Thymus (tissue), 11 donors: ENCODE measurements around the gene TNFRSF1B. TPM values are rescaled to one million over a fixed set of nuclear protein-coding genes. Genes with fewer than 3 reads are reported as not detected.

Experiments
- DNase-seq, 9 donors: peaks; one replicate each; pipeline ENCODE4 v3.0.0-alpha.2; 2013; ENCODE audit warnings: low spot score in 9 of 9, low read depth in 6 of 9, missing footprints in 1 of 9
- H3K27ac ChIP-seq, 2 donors: one replicate each; pipeline ENCODE4 v1.5.1; 2013; ENCODE audit warnings: control low read depth in 1 of 2, low read depth in 1 of 2, low read length in 1 of 2, mild to moderate bottlenecking in 1 of 2, moderate library complexity in 1 of 2
- H3K27me3 ChIP-seq, 2 donors: one replicate each; pipeline ENCODE4 v1.5.1; 2013; ENCODE audit warnings: low read length in 1 of 2; ENCODE audit not compliant: control insufficient read depth in 2 of 2, insufficient read depth in 1 of 2
- H3K36me3 ChIP-seq, 2 donors: one replicate each; pipeline ENCODE4 v1.5.1; 2013; ENCODE audit warnings: low read length in 1 of 2, mild to moderate bottlenecking in 1 of 2, moderate library complexity in 1 of 2; ENCODE audit not compliant: control insufficient read depth in 2 of 2, insufficient read depth in 2 of 2
- H3K4me1 ChIP-seq, 2 donors: one replicate each; pipeline ENCODE4 v1.5.1; 2013; ENCODE audit warnings: low read length in 2 of 2; ENCODE audit not compliant: control insufficient read depth in 2 of 2, insufficient read depth in 2 of 2
- H3K4me3 ChIP-seq, 2 donors: one replicate each; pipeline ENCODE4 v1.5.1; 2013; ENCODE audit warnings: low read length in 2 of 2, control low read depth in 1 of 2, mild to moderate bottlenecking in 1 of 2
- H3K9me3 ChIP-seq, 2 donors: one replicate each; pipeline ENCODE4 v1.5.1; 2013; ENCODE audit warnings: low read length in 1 of 2, mild to moderate bottlenecking in 1 of 2; ENCODE audit not compliant: control insufficient read depth in 2 of 2, insufficient read depth in 1 of 2
- WGBS: extraction: QIAGEN DNeasy Blood & Tissue Kit; methylation state at CpG from one replicate; pipeline ENCODE4 v1.1.7; 2013; 5-methylcytosine and 5-hydroxymethylcytosine counted together
- polyA plus RNA-seq: library from polyadenylated mRNA; stranded (reverse); fragments of 200-250 nt; gene quantifications from one replicate; pipeline ENCODE4 v1.2.3, GENCODE V29; 2013
- total RNA-seq: library from RNA; stranded (reverse); fragments of 120-200 nt; gene quantifications from one replicate; pipeline ENCODE4 v1.2.4, GENCODE V29; 2013
- donor health status: healthy.

The TNFRSF1B gene
- total and polyA plus RNA-seq, 2 donors: 19.1 to 35.4 TPM

GRCh38 chr1:12171206-12172041, 4.6 kb downstream of the TNFRSF1B start:
- Histone ChIP-seq H3K4me3 (no peak overlapping the region), H3K9me3 (no peaks in the 10 kb centered on the region), H3K36me3 (no peaks in the 10 kb centered on the region), H3K27ac (no peak overlapping the region), H3K4me1 (peaks cover 17 to 50% of the 10 kb centered on the region in 2 donors), H3K27me3 (peaks cover 13 to 34% of the 10 kb centered on the region in 2 donors)
- DNase-seq: no peak
- WGBS: 96% methylated on average over 12 of the region's 12 CpGs

GRCh38 chr1:12172042-12172851, 5.5 kb downstream of the TNFRSF1B start:
- Histone ChIP-seq H3K4me1 (peaks cover 13 to 52% of the 10 kb centered on the region in 2 donors), H3K36me3 (no peaks in the 10 kb centered on the region), H3K27ac (peak overlapping the region; percentile 19 to 84), H3K9me3 (no peaks in the 10 kb centered on the region), H3K27me3 (peaks cover 7 to 26% of the 10 kb centered on the region in 2 donors), H3K4me3 (no peak overlapping the region)
- DNase-seq: no peak
- WGBS: 90% methylated on average over 14 of the region's 14 CpGs

GRCh38 chr1:12173041-12173509, 6.3 kb downstream of the TNFRSF1B start:
- DNase-seq: no peak
- Histone ChIP-seq H3K27ac (peak overlapping the region; percentile 82 to 84), H3K4me1 (peaks cover 17 to 54% of the 10 kb centered on the region in 2 donors), H3K36me3 (no peaks in the 10 kb centered on the region), H3K27me3 (peaks cover 3 to 18% of the 10 kb centered on the region in 2 donors), H3K9me3 (no peaks in the 10 kb centered on the region), H3K4me3 (no peak overlapping the region)
- WGBS: 81% methylated on average over 3 of the region's 3 CpGs

- H3K4me1 ChIP-seq: peaks cover 23 to 60% of the 10 kb centered on the region in 2 donors
- peak overlapping the region; percentile 82 to 84 for H3K27ac ChIP-seq
- no peaks in the 10 kb centered on the region for H3K9me3 ChIP-seq
- H3K36me3 ChIP-seq: no peaks in the 10 kb centered on the region
- 23% methylated on average over 11 of the region's 11 CpGs for WGBS
- H3K27me3 ChIP-seq: peaks cover 0 to 12% of the 10 kb centered on the region in 2 donors
- no peak overlapping the region for H3K4me3 ChIP-seq
- DNase-seq: peak in 6 of 9 donors; percentile 49 to 86 (median 60)
These were observed 6.9 kb downstream of the TNFRSF1B start for GRCh38 chr1:12173631-12174121.

GRCh38 chr1:12174924-12175810, 8.4 kb downstream of the TNFRSF1B start:
- Histone ChIP-seq H3K4me1 (peaks cover 35 to 74% of the 10 kb centered on the region in 2 donors), H3K36me3 (no peaks in the 10 kb centered on the region), H3K27ac (peak overlapping the region; percentile 61 to 76), H3K9me3 (no peaks in the 10 kb centered on the region), H3K27me3 (no peaks in the 10 kb centered on the region), H3K4me3 (no peak overlapping the region)
- DNase-seq: no peak
- 85% methylated on average over 17 of the region's 17 CpGs for WGBS

GRCh38 chr1:12176298-12177118, 9.7 kb downstream of the TNFRSF1B start:
- Histone ChIP-seq H3K4me1 (peaks cover 35 to 84% of the 10 kb centered on the region in 2 donors), H3K27ac (peak overlapping the region in 1 of 2 donors; percentile 36), H3K4me3 (no peak overlapping the region), H3K27me3 (no peaks in the 10 kb centered on the region), H3K9me3 (no peaks in the 10 kb centered on the region), H3K36me3 (no peaks in the 10 kb centered on the region)
- 88% methylated on average over 6 of the region's 6 CpGs for WGBS
- DNase-seq: no peak

GRCh38 chr1:12177156-12177998, 10.6 kb downstream of the TNFRSF1B start:
- H3K27ac ChIP-seq: peak overlapping the region; percentile 61 to 84
- no peaks in the 10 kb centered on the region for H3K9me3 ChIP-seq
- peak in 1 of 9 donors; percentile 34 for DNase-seq
- H3K27me3 ChIP-seq: no peaks in the 10 kb centered on the region
- H3K4me1 ChIP-seq: peaks cover 35 to 81% of the 10 kb centered on the region in 2 donors
- H3K36me3 ChIP-seq: no peaks in the 10 kb centered on the region
- 85% methylated on average over 24 of the region's 24 CpGs for WGBS
- H3K4me3 ChIP-seq: no peak overlapping the region
